Measurements from ENCODE around the gene MORF4L1. TPM values are rescaled to one million over a fixed set of nuclear protein-coding genes. Genes with fewer than 3 reads are reported as not detected.

Gene MORF4L1
- total RNA-seq, 2 donors from 2014 or later, result 151 to 304 TPM

DNA sequence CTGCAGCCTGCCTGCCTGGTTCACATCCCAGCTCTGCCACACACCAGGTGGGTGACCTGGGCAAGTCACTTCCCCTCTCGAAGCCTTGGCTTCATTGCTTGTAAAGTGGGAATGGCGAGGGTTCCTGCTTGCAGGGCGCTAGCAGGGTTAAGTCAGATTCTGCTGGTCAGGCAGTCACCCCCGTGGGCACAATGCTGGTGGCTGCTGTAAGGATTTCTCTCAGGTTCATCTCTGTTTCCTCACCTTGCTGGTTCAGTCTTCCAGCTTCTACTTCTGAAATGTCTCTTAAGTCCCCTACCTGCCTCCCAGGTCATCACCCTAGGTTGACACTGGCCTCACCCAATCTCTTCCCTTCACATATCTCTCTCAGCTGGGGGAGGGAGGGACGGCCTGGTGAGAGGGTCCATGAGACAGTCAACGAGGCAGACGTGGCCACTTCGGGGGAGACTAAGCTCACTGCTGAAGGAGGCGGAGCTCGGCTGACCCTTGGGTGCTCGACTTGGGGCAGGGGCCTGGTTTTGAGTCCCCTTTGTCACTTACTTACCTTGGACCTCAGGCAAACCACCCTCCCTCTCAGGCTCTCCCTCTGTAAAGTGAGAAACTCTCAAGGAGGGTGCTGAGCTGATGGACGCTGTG, 60.6 kb downstream of the MORF4L1 start:
- Histone ChIP-seq H3K36me3 (no peaks in the 10 kb centered on the region), H3K4me3 (no peak overlapping the region), H3K4me1 (replicated peaks) (peaks cover 41% of the 10 kb centered on the region), H3K9me3 (no peaks in the 10 kb centered on the region), H3K27ac (peak overlapping the region; percentile 82 to 83), H3K27me3 (replicated peaks; ENCODE audit: insufficient read depth) (no peaks in the 10 kb centered on the region)
- intact Hi-C loops (cut with DNase I), result no loop called here
- no peak for DNase-seq (ENCODE audit: low spot score)
- WGBS, result 59% methylated on average over 12 of the region's 12 CpGs
- no peak for TF ChIP-seq POLR2AphosphoS5 (IDR thresholded peaks at IDR 0.05)
- TF ChIP-seq, protein P1, sequence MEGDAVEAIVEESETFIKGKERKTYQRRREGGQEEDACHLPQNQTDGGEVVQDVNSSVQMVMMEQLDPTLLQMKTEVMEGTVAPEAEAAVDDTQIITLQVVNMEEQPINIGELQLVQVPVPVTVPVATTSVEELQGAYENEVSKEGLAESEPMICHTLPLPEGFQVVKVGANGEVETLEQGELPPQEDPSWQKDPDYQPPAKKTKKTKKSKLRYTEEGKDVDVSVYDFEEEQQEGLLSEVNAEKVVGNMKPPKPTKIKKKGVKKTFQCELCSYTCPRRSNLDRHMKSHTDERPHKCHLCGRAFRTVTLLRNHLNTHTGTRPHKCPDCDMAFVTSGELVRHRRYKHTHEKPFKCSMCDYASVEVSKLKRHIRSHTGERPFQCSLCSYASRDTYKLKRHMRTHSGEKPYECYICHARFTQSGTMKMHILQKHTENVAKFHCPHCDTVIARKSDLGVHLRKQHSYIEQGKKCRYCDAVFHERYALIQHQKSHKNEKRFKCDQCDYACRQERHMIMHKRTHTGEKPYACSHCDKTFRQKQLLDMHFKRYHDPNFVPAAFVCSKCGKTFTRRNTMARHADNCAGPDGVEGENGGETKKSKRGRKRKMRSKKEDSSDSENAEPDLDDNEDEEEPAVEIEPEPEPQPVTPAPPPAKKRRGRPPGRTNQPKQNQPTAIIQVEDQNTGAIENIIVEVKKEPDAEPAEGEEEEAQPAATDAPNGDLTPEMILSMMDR (IDR thresholded peaks at IDR 0.05), result no peak
- TF ChIP-seq POLR2A (IDR thresholded peaks at IDR 0.05), result no peak

GRCh38 chr15:78933823-78934654, 61.3 kb downstream of the MORF4L1 start:
- intact Hi-C loops (cut with DNase I), result no loop called here
- TF ChIP-seq POLR2AphosphoS5 (IDR thresholded peaks at IDR 0.05) (peak; percentile 81), POLR2A (IDR thresholded peaks at IDR 0.05) (no peak)
- Histone ChIP-seq H3K27ac (peak overlapping the region; percentile 72 to 82), H3K4me3 (no peak overlapping the region), H3K27me3 (replicated peaks; ENCODE audit: insufficient read depth) (no peaks in the 10 kb centered on the region), H3K36me3 (no peaks in the 10 kb centered on the region), H3K4me1 (replicated peaks) (peaks cover 41% of the 10 kb centered on the region), H3K9me3 (no peaks in the 10 kb centered on the region)
- WGBS, result 28% methylated on average over 18 of the region's 20 CpGs
- DNase-seq (ENCODE audit: low spot score), result peak; percentile 80

- Histone ChIP-seq H3K4me1 (replicated peaks) (peaks cover 41% of the 10 kb centered on the region), H3K27me3 (replicated peaks; ENCODE audit: insufficient read depth) (no peaks in the 10 kb centered on the region), H3K27ac (peak overlapping the region; percentile 72 to 82), H3K36me3 (no peaks in the 10 kb centered on the region), H3K9me3 (no peaks in the 10 kb centered on the region), H3K4me3 (no peak overlapping the region)
- TF ChIP-seq, protein P1 (IDR thresholded peaks at IDR 0.05), result no peak
- TF ChIP-seq POLR2AphosphoS5 (IDR thresholded peaks at IDR 0.05) (no peak), POLR2A (IDR thresholded peaks at IDR 0.05) (no peak)
- no peak for DNase-seq (ENCODE audit: low spot score)
- intact Hi-C loops (cut with DNase I), result no loop called here
- 67% methylated on average over 5 of the region's 5 CpGs for WGBS
Measured at GRCh38 chr15:78934655-78935023, 61.9 kb downstream of the MORF4L1 start.

GRCh38 chr15:78937132-78937739, 64.5 kb downstream of the MORF4L1 start:
- no peaks in the 10 kb centered on the region for H3K36me3 ChIP-seq
- no peaks in the 10 kb centered on the region for H3K27me3 ChIP-seq (replicated peaks; ENCODE audit: insufficient read depth)
- H3K9me3 ChIP-seq, result no peaks in the 10 kb centered on the region
- TF ChIP-seq, protein P1 (IDR thresholded peaks at IDR 0.05), result no peak
- no peak for TF ChIP-seq POLR2AphosphoS5 (IDR thresholded peaks at IDR 0.05)
- no peak for TF ChIP-seq POLR2A (IDR thresholded peaks at IDR 0.05)
- WGBS, result 67% methylated on average over 14 of the region's 14 CpGs
- H3K4me3 ChIP-seq, result no peak overlapping the region
- intact Hi-C loops (cut with DNase I), result no loop called here
- no peak for DNase-seq (ENCODE audit: low spot score)
- peaks cover 23% of the 10 kb centered on the region for H3K4me1 ChIP-seq (replicated peaks)
- H3K27ac ChIP-seq, result peak overlapping the region in 1 of 2 donors; percentile 31

DNA sequence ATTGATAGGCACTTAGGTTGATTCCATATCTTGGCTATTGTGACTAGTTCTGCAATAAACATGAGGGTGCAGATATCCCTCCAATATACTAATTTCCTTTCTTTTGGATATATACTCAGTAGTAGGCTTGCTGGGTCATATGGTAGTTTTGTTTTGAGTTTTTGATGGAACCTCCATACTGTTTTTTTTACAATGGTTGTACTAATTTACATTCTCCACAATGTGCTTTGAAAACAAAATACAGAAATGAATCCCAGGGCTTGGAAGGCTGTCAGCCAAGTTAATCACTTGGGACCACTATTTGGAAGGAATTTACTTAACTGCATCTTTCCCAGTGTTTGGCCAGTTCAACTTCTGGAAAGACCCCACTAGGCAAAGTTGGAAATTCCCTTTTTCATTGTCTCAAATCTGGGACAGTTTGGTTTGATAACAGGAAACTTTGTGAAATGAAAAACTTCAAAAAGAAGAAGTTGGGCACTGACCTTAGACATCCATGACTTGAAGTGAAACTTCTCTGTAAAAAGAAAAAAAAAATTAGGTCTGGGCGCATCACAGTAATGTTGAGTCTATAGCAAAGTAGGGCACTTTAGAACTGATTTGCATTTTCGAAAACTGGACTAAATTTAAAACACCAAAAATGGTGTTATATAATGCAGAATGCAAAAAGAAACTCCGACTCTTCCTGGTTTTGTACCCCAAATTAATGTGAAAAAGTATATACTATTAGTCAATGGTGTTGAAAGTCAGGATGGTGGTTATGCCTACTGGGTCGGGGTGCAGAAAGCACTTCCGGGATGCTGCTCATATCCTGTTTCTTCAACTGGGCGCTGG, 66.2 kb downstream of the MORF4L1 start:
- Histone ChIP-seq H3K4me3 (no peak overlapping the region), H3K4me1 (replicated peaks) (peaks cover 9% of the 10 kb centered on the region), H3K27me3 (replicated peaks; ENCODE audit: insufficient read depth) (no peaks in the 10 kb centered on the region), H3K36me3 (no peaks in the 10 kb centered on the region), H3K9me3 (no peaks in the 10 kb centered on the region), H3K27ac (no peak overlapping the region)
- no peak for DNase-seq (ENCODE audit: low spot score)
- intact Hi-C loops (cut with DNase I), result no loop called here
- TF ChIP-seq POLR2AphosphoS5 (IDR thresholded peaks at IDR 0.05) (no peak), POLR2A (IDR thresholded peaks at IDR 0.05) (no peak)
- TF ChIP-seq, protein P1 (IDR thresholded peaks at IDR 0.05), result no peak
- 90% methylated on average over 6 of the region's 6 CpGs for WGBS

Data from prostate gland (tissue), 2 donors.